ENCODE results near the gene TCP10L.
"Not testable (repeated sequence)": the region's sequence is repeated elsewhere in the genome, so short reads cannot be mapped to it uniquely, and the experiment has no call there.

TCP10L gene

GRCh38 chr21:32531561-32531960 lies 53.8 kb downstream of the TCP10L start:
- not testable (repeated sequence) for H3K4me1 ChIP-seq (ENCODE audit: control insufficient read depth in 2 of 2, insufficient read depth in 1 of 2, low read depth in 1 of 2, low read length in 2 of 2); H3K4me2 ChIP-seq (ENCODE audit: insufficient read depth, low read length, poor library complexity, severe bottlenecking); DNase-seq (ENCODE audit: low spot score); H3K23ac ChIP-seq (ENCODE audit: low read depth, low read length, poor library complexity); H2BK15ac ChIP-seq (ENCODE audit: low read length); H2BK5ac ChIP-seq (ENCODE audit: low read length); H2BK12ac ChIP-seq (ENCODE audit: low read length); H3K9ac ChIP-seq (ENCODE audit: low read depth, low read length, poor library complexity); H4K91ac ChIP-seq (ENCODE audit: low read depth, low read length, poor library complexity); H3K36me3 ChIP-seq (replicated peaks in 1 of 2; ENCODE audit: control insufficient read depth in 2 of 2, insufficient read depth in 2 of 2, low read length in 2 of 2); H3K18ac ChIP-seq (ENCODE audit: low read length); H3K14ac ChIP-seq (ENCODE audit: low read length); H3K79me1 ChIP-seq (ENCODE audit: low read depth, low read length); H3K27ac ChIP-seq (replicated peaks; ENCODE audit: low read length); H3K4me3 ChIP-seq (ENCODE audit: low read length in 2 of 2); H3K4ac ChIP-seq (ENCODE audit: low read length); H2BK120ac ChIP-seq (ENCODE audit: low read depth, low read length); H4K8ac ChIP-seq (ENCODE audit: low read depth, low read length); H3K27me3 ChIP-seq (ENCODE audit: control insufficient read depth in 3 of 3, insufficient read depth in 3 of 3, low read depth in 1 of 3, low read length in 3 of 3); H3K9me3 ChIP-seq (replicated peaks in 1 of 2; ENCODE audit: control insufficient read depth in 2 of 2, insufficient read depth in 1 of 2, low read depth in 1 of 2, low read length in 2 of 2); H2AFZ ChIP-seq (ENCODE audit: low read length)
- peak overlapping the region; percentile 18 for H2AK5ac ChIP-seq (ENCODE audit: low read depth, low read length)
- WGBS, 2 donors (ENCODE audit: extremely low coverage in 2 of 2, insufficient read length in 2 of 2, insufficient replicate concordance in 1 of 2), result no CpG with 5 or more reads among the region's 3 CpGs

- not testable (repeated sequence) for H3K79me1 ChIP-seq (ENCODE audit: low read depth, low read length); H3K14ac ChIP-seq (ENCODE audit: low read length); H2AFZ ChIP-seq (ENCODE audit: low read length); H4K8ac ChIP-seq (ENCODE audit: low read depth, low read length); H2AK5ac ChIP-seq (ENCODE audit: low read depth, low read length); H3K4me3 ChIP-seq (ENCODE audit: low read length in 2 of 2); H3K23ac ChIP-seq (ENCODE audit: low read depth, low read length, poor library complexity); H3K4me2 ChIP-seq (ENCODE audit: insufficient read depth, low read length, poor library complexity, severe bottlenecking); H2BK15ac ChIP-seq (ENCODE audit: low read length); H3K27me3 ChIP-seq (ENCODE audit: control insufficient read depth in 3 of 3, insufficient read depth in 3 of 3, low read depth in 1 of 3, low read length in 3 of 3); H2BK120ac ChIP-seq (ENCODE audit: low read depth, low read length); H3K4ac ChIP-seq (ENCODE audit: low read length); H3K9me3 ChIP-seq (replicated peaks in 1 of 2; ENCODE audit: control insufficient read depth in 2 of 2, insufficient read depth in 1 of 2, low read depth in 1 of 2, low read length in 2 of 2); H4K91ac ChIP-seq (ENCODE audit: low read depth, low read length, poor library complexity); H3K36me3 ChIP-seq (replicated peaks in 1 of 2; ENCODE audit: control insufficient read depth in 2 of 2, insufficient read depth in 2 of 2, low read length in 2 of 2); H2BK12ac ChIP-seq (ENCODE audit: low read length); H2BK5ac ChIP-seq (ENCODE audit: low read length); H3K9ac ChIP-seq (ENCODE audit: low read depth, low read length, poor library complexity); H3K27ac ChIP-seq (replicated peaks; ENCODE audit: low read length); DNase-seq (ENCODE audit: low spot score); H3K18ac ChIP-seq (ENCODE audit: low read length); H3K4me1 ChIP-seq (ENCODE audit: control insufficient read depth in 2 of 2, insufficient read depth in 1 of 2, low read depth in 1 of 2, low read length in 2 of 2)
- no CpG with 5 or more reads among the region's 7 CpGs for WGBS, 2 donors (ENCODE audit: extremely low coverage in 2 of 2, insufficient read length in 2 of 2, insufficient replicate concordance in 1 of 2)
Observed at GRCh38 chr21:32530809-32531208, 54.5 kb downstream of the TCP10L start.

GRCh38 chr21:32529679-32530078 lies 55.6 kb downstream of the TCP10L start:
- H3K14ac ChIP-seq (ENCODE audit: low read length), result no peak overlapping the region
- H4K91ac ChIP-seq (ENCODE audit: low read depth, low read length, poor library complexity), result no peak overlapping the region
- H3K4ac ChIP-seq (ENCODE audit: low read length), result no peak overlapping the region
- H3K4me3 ChIP-seq (ENCODE audit: low read length in 2 of 2), result no peak overlapping the region
- no peak overlapping the region for H4K8ac ChIP-seq (ENCODE audit: low read depth, low read length)
- no peak overlapping the region for H3K27ac ChIP-seq (replicated peaks; ENCODE audit: low read length)
- peaks cover 0 to 12% of the 10 kb centered on the region in 2 donors for H3K4me1 ChIP-seq (ENCODE audit: control insufficient read depth in 2 of 2, insufficient read depth in 1 of 2, low read depth in 1 of 2, low read length in 2 of 2)
- peaks cover 0 to 4% of the 10 kb centered on the region in 2 donors for H3K36me3 ChIP-seq (replicated peaks in 1 of 2; ENCODE audit: control insufficient read depth in 2 of 2, insufficient read depth in 2 of 2, low read length in 2 of 2)
- H2BK5ac ChIP-seq (ENCODE audit: low read length), result no peak overlapping the region
- no peak for DNase-seq (ENCODE audit: low spot score)
- peaks cover 4 to 8% of the 10 kb centered on the region in 2 donors for H3K9me3 ChIP-seq (replicated peaks in 1 of 2; ENCODE audit: control insufficient read depth in 2 of 2, insufficient read depth in 1 of 2, low read depth in 1 of 2, low read length in 2 of 2)
- H3K27me3 ChIP-seq (ENCODE audit: control insufficient read depth in 3 of 3, insufficient read depth in 3 of 3, low read depth in 1 of 3, low read length in 3 of 3), result peaks cover 0 to 3% (median 0%) of the 10 kb centered on the region in 3 experiments
- H2AFZ ChIP-seq (ENCODE audit: low read length), result no peak overlapping the region
- no peak overlapping the region for H3K4me2 ChIP-seq (ENCODE audit: insufficient read depth, low read length, poor library complexity, severe bottlenecking)
- no peak overlapping the region for H2AK5ac ChIP-seq (ENCODE audit: low read depth, low read length)
- no peak overlapping the region for H3K9ac ChIP-seq (ENCODE audit: low read depth, low read length, poor library complexity)
- H2BK15ac ChIP-seq (ENCODE audit: low read length), result no peak overlapping the region
- H2BK120ac ChIP-seq (ENCODE audit: low read depth, low read length), result no peak overlapping the region
- WGBS, 2 donors (ENCODE audit: extremely low coverage in 2 of 2, insufficient read length in 2 of 2, insufficient replicate concordance in 1 of 2), result no CpG with 5 or more reads among the region's 4 CpGs
- H3K18ac ChIP-seq (ENCODE audit: low read length), result no peak overlapping the region
- no peak overlapping the region for H2BK12ac ChIP-seq (ENCODE audit: low read length)
- H3K23ac ChIP-seq (ENCODE audit: low read depth, low read length, poor library complexity), result no peak overlapping the region
- H3K79me1 ChIP-seq (ENCODE audit: low read depth, low read length), result peaks cover 4% of the 10 kb centered on the region

- H2BK15ac ChIP-seq (ENCODE audit: low read length), result no peak overlapping the region
- H3K4ac ChIP-seq (ENCODE audit: low read length), result no peak overlapping the region
- H3K27ac ChIP-seq (replicated peaks; ENCODE audit: low read length), result no peak overlapping the region
- no peak overlapping the region for H3K23ac ChIP-seq (ENCODE audit: low read depth, low read length, poor library complexity)
- no peak overlapping the region for H3K4me3 ChIP-seq (ENCODE audit: low read length in 2 of 2)
- no peak overlapping the region for H2BK12ac ChIP-seq (ENCODE audit: low read length)
- H3K4me2 ChIP-seq (ENCODE audit: insufficient read depth, low read length, poor library complexity, severe bottlenecking), result no peak overlapping the region
- peaks cover 7 to 9% of the 10 kb centered on the region in 2 donors for H3K4me1 ChIP-seq (ENCODE audit: control insufficient read depth in 2 of 2, insufficient read depth in 1 of 2, low read depth in 1 of 2, low read length in 2 of 2)
- H4K91ac ChIP-seq (ENCODE audit: low read depth, low read length, poor library complexity), result no peak overlapping the region
- peaks cover 0 to 9% (median 0%) of the 10 kb centered on the region in 3 experiments for H3K27me3 ChIP-seq (ENCODE audit: control insufficient read depth in 3 of 3, insufficient read depth in 3 of 3, low read depth in 1 of 3, low read length in 3 of 3)
- H2AK5ac ChIP-seq (ENCODE audit: low read depth, low read length), result no peak overlapping the region
- H2BK120ac ChIP-seq (ENCODE audit: low read depth, low read length), result no peak overlapping the region
- no peak overlapping the region for H2BK5ac ChIP-seq (ENCODE audit: low read length)
- no peak overlapping the region for H3K18ac ChIP-seq (ENCODE audit: low read length)
- H3K9ac ChIP-seq (ENCODE audit: low read depth, low read length, poor library complexity), result no peak overlapping the region
- no peak for DNase-seq (ENCODE audit: low spot score)
- peaks cover 0 to 1% of the 10 kb centered on the region in 2 donors for H3K9me3 ChIP-seq (replicated peaks in 1 of 2; ENCODE audit: control insufficient read depth in 2 of 2, insufficient read depth in 1 of 2, low read depth in 1 of 2, low read length in 2 of 2)
- no peak overlapping the region for H3K14ac ChIP-seq (ENCODE audit: low read length)
- WGBS, 2 donors (ENCODE audit: extremely low coverage in 2 of 2, insufficient read length in 2 of 2, insufficient replicate concordance in 1 of 2), result no CpG with 5 or more reads among the region's 7 CpGs
- peak overlapping the region; percentile 35 for H2AFZ ChIP-seq (ENCODE audit: low read length)
- no peaks in the 10 kb centered on the region for H3K36me3 ChIP-seq (replicated peaks in 1 of 2; ENCODE audit: control insufficient read depth in 2 of 2, insufficient read depth in 2 of 2, low read length in 2 of 2)
- no peaks in the 10 kb centered on the region for H3K79me1 ChIP-seq (ENCODE audit: low read depth, low read length)
- no peak overlapping the region for H4K8ac ChIP-seq (ENCODE audit: low read depth, low read length)
Observed at GRCh38 chr21:32525282-32525681, 60.0 kb downstream of the TCP10L start.
